Measurements from ENCODE around the gene FDPS.
"Not testable (repeated sequence)": the region's sequence is repeated elsewhere in the genome, so short reads cannot be mapped to it uniquely, and the experiment has no call there.

The FDPS gene

GRCh38 chr1:155318082-155318481, 9.4 kb downstream of the FDPS start:
- no peak for DNase-seq (ENCODE audit: low read depth in 1 of 2, low spot score in 1 of 2)

GRCh38 chr1:155319536-155319935, 10.9 kb downstream of the FDPS start:
- no peak for DNase-seq (ENCODE audit: low read depth in 1 of 2, low spot score in 1 of 2)

GRCh38 chr1:155320252-155320651, 11.6 kb downstream of the FDPS start:
- DNase-seq (ENCODE audit: low read depth in 1 of 2, low spot score in 1 of 2) = no peak

- DNase-seq (ENCODE audit: low read depth in 1 of 2, low spot score in 1 of 2) = peak; percentile 51 to 53
Observed at GRCh38 chr1:155320661-155321617, 12.3 kb downstream of the FDPS start, which contains the start of gene RUSC1. Gene RUSC1 (plus strand): TSS chr1:155320894. CDS start chr1:155321774, 880 bp downstream.

- no peak for DNase-seq (ENCODE audit: low read depth in 1 of 2, low spot score in 1 of 2)
Observed at GRCh38 chr1:155321639-155322503, 13.2 kb downstream of the FDPS start.

DNA sequence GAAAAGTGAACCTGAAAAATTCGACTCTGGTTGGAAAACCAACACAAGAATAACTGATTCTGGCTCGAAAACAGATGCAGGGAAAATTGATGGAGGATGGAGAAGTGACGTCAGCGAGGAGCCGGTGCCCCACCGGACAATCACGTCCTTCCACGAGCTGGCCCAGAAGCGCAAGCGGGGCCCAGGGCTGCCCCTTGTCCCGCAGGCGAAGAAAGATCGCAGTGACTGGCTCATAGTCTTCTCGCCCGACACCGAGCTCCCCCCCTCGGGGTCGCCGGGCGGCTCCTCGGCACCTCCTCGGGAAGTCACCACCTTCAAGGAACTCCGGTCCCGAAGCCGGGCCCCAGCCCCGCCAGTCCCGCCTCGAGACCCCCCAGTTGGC, 13.9 kb downstream of the FDPS start:
- DNase-seq (ENCODE audit: low read depth in 1 of 2, low spot score in 1 of 2) = no peak

- DNase-seq (ENCODE audit: low read depth in 1 of 2, low spot score in 1 of 2) = peak; percentile 80
Observed at GRCh38 chr1:155322953-155323728, 14.5 kb downstream of the FDPS start.

DNA sequence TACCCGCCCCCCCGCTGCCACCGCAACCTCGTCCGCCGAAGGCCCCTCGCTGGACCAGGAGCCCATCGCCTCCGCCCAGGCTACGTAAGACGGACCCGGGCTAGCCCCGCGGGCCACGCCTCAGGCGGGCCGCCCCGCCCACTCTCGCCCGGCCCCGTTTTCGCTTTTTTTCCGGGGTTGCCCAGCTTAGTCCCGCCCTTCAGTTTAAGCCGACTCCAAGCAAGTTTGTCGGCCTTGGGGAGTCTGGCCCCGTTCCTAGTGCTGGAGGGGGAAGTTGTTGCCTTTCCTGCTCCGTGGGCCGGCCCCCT, 15.0 kb downstream of the FDPS start:
- peak; percentile 58 to 71 for DNase-seq (ENCODE audit: low read depth in 1 of 2, low spot score in 1 of 2)

DNA sequence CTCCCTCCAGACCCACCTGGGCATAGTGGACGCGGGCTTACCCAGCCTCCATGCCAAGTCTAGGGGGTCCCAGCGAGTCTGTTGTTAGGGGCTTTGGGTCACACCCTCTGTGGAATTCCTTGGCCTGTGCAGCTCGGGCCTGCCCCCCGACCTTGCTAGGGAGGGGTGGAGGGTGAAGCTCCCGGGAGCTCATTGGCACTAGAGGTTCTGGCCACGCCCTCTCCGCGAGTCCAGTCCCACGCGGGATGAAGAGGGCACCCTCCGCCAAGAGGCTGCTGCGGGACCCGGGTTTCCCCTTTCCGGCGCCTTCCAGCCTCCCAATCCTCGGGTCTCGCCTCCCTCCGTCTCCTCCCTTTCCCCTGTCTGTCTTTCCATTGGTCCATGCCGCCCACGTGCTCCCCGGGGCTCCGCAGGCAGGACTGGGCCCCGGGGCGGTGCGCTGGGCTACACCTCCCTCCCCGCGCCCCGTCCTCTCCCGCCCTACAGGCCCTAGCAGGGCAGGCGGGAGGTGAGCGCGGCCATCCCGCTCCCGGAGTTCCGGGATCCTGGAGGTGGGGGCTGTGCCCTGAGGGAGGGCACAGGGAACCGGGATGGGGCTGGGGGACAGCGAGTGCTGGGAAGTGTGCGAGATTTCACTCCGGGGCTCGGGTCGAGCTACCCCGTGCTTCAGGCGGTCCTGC, 15.5 kb downstream of the FDPS start:
- peak; percentile 61 to 80 for DNase-seq (ENCODE audit: low read depth in 1 of 2, low spot score in 1 of 2)

DNA sequence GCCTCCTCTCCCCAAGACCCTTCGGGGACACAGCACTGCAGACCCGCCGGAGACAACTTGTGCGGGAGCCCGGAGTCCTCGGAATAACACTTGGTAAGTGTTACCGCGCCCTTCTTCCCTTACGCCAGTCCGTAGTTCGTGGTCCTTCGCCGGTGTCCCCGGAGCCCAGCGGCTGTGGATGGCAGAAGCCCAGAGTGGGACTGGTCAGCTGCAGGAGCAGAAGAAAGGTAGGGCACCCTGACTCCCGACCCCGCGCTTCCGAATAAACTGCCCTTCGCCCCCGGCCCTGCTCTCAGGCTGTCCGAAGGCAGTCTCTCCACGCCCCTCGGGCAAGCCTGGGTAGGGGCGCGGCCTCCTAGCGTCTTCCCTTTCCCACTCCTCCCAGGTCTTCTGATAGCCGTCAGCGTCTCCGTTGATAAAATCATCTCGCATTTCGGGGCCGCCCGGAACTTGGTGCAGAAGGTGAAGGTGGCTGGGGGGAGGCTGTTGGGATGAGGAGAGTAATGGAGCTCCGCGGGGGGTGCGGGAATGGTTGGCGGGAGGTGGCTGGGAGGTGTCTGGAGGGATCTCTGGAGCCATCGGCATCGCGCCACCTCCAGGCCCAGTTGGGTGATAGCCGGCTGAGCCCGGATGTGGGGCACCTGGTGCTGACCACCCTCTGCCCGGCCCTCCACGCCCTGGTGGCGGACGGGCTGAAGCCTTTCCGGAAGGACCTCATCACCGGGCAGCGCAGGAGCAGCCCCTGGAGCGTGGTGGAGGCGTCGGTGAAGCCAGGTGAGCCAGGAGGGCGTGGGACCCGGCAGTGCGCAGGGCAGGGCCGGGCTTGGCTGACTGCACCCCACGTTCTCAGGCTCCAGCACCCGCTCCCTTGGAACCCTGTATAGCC, 16.3 kb downstream of the FDPS start:
- no peak for DNase-seq (ENCODE audit: low read depth in 1 of 2, low spot score in 1 of 2)

DNA sequence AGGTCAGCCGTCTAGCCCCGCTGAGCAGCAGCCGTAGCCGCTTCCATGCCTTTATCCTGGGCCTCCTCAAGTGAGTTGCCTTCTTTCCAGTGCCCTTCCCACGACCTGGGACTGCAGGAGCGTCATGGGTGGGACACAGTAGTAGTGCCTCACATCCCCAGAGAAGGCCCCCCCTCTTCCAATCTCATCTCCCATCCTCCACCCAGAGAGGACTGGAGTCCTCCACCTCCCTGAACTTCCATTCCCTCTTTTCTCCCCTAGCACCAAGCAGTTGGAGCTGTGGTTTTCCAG, 16.9 kb downstream of the FDPS start:
- no peak for DNase-seq (ENCODE audit: low read depth in 1 of 2, low spot score in 1 of 2)

DNA sequence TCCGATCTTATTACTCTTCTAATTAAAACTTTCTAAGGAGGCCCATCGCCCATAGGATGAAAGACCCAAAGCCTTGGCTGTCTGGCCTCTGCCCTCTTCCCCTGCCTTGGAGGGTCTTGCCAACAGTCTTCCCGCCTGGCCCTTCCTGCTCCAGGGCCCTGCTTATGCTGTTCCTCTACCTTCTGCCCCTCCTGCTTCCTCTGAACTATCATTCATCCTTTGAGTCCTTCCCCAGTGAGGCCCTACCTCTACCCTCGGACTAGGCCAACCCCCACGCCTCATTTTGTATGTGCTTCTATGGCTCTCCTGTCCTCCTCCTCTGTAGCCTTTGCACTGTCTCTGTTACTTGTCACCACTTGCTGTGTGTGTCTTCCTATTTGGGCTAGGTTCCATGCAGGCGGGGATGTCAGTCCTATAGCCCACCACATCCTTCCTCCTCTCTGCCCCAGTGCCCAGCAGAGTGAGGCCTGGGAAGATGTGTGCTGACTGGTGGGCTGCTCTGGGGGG, 17.4 kb downstream of the FDPS start:
- no peak for DNase-seq (ENCODE audit: low read depth in 1 of 2, low spot score in 1 of 2)

DNA sequence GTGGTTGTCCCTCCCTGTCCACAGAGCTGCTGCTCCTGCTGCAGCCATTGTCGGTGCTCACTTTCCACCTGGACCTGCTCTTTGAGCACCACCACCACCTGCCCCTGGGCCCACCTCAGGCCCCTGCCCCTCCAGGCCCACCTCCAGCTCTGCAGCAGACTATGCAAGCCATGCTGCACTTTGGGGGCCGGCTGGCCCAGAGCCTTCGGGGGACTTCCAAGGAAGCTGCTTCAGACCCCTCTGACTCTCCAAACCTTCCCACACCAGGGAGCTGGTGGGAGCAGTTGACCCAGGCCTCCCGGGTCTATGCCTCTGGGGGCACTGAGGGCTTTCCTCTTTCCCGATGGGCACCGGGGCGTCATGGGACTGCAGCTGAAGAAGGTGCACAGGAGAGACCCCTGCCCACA, 18.0 kb downstream of the FDPS start:
- no peak for DNase-seq (ENCODE audit: low read depth in 1 of 2, low spot score in 1 of 2)

GRCh38 chr1:155327981-155328380, 19.3 kb downstream of the FDPS start:
- no peak for DNase-seq (ENCODE audit: low read depth in 1 of 2, low spot score in 1 of 2)

- DNase-seq (ENCODE audit: low read depth in 1 of 2, low spot score in 1 of 2) = not testable (repeated sequence)
Observed at GRCh38 chr1:155328856-155329255, 20.2 kb downstream of the FDPS start.

DNA sequence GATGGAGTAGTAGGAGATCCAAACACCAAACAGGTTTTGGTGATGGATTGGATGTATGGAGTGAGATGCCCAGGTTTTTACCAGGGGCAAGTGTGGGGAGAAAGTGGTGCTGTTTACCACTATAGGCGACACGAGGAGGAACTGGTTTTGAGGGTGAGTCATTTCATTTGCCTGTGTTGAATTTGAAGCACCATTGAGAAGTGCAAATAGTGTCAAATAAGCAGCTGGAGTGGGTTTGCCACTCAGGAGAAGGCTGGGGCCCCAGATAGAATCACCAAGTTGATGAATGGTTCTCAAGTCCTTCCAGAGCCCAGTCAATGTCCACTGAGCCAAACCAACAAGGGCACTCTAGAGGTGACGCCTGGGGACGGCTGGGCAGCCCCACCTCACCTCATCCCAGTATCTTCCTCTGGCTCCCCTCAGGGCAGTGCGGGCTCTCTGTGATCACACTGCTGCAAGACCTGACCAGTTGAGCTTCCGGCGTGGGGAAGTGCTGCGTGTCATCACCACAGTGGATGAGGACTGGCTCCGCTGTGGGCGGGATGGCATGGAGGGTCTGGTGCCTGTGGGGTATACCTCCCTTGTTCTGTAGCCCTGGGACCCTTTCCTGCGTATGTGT, 21.4 kb downstream of the FDPS start:
- no peak for DNase-seq (ENCODE audit: low read depth in 1 of 2, low spot score in 1 of 2)

DNA sequence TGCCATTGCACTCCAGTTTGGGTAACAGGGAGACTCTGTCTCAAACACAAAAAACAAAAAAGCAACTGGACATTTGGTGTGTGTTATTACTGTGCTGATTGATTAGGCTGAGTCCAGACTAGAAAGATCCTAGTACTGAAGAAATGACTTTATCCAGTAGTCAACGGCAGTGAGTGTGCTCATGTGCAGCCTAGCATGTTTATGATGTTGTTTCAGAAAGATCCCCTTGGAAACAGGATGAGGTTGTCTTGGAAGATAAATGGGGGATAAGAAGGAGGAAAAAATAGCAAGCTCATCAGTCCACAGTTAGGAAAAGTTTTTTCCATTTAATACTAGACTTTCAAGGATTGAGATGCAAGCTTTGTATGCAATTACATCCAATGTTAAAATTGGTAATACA, 26.3 kb downstream of the FDPS start:
- no peak for DNase-seq (ENCODE audit: low read depth in 1 of 2, low spot score in 1 of 2)

DNA sequence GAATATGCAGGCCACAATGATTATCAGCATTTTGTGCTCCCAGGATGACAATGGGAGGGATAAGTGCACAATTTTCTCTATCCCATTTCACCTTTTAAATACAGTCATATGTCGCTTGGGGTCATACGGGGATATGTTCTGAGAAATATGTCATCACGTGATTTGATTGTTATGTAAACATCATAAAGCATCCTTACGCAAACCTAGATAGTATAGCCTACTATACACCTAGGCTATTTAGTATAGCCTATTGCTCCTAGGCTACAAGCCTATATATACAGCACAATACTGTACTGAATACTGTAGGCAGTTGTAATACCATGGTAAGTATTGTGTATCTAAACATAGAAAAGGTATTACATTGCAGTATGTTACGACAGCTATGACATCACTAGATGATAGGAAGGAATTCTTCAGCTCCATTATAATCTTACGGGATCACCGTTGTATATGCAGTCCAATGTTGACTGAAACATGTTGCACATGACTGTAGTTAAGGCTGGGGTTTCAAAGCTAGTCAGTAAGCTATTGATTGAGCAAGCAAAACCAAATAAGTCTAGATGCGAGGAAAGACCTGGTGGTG, 30.9 kb downstream of the FDPS start:
- DNase-seq (ENCODE audit: low read depth in 1 of 2, low spot score in 1 of 2) = no peak

DNA sequence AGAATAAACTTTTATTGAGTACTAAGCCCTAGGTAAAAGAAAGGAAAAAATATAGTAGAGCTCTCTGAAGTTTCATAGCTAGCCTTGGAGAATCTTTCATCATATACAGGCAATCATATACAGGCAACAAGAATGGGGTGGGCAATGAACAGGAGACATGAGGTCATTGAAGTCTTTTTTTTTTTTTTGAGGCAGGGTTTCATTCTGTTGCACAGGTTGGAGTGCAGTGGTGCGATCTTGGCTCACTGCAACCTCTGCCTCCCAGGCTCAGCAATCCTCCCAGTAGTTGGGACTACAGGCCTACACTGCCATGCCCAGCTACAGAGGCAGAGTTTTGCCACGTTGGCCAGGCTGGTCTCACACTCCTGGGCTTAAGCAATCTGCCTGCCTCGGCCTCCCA, 34.2 kb downstream of the FDPS start:
- DNase-seq (ENCODE audit: low read depth in 1 of 2, low spot score in 1 of 2) = no peak
